Calu3 (cell line): ENCODE data around the gene SORT1. TPM values are rescaled to one million over a fixed set of nuclear protein-coding genes. Genes with fewer than 3 reads are reported as not detected.
"Not testable (repeated sequence)": the region's sequence is repeated elsewhere in the genome, so short reads cannot be mapped to it uniquely, and the experiment has no call there.

Source experiments
- Bru-seq: library from RNA; stranded (reverse); fragments of 400-500 nt; gene quantifications from one replicate; lab custom pipeline; 2021; lab: Mats Ljungman, UMichigan
- BruChase-seq, 2 experiments: library from RNA; stranded (reverse); fragments of 400-500 nt; gene quantifications; one replicate each; lab custom pipeline; 2021; lab: Mats Ljungman, UMichigan
- BruUV-seq: library from RNA; stranded (reverse); fragments of 400-500 nt; replicated peaks from 2 replicates; lab custom pipeline; 2021; lab: Mats Ljungman, UMichigan
- CTCF ChIA-PET: fragments of 300-600 bp; sonication (Branson Sonifier 250); formaldehyde crosslinking; loops from one replicate; lab custom pipeline; 2022; ENCODE audit warnings: antibody characterized with exemption; lab: Charles Lee
- DNase-seq: peaks from one replicate; pipeline ENCODE4 v3.0.0; 2022
- H3K27ac Mint-ChIP-seq: one replicate; pipeline ENCODE4 v1.8.0; 2022; ENCODE audit warnings: mixed read lengths; ENCODE audit not compliant: unreplicated experiment
- H3K27me3 Mint-ChIP-seq: one replicate; pipeline ENCODE4 v1.8.0; 2022; ENCODE audit warnings: mixed read lengths; ENCODE audit not compliant: unreplicated experiment
- H3K36me3 Mint-ChIP-seq: one replicate; pipeline ENCODE4 v1.8.0; 2022; ENCODE audit warnings: mild to moderate bottlenecking, moderate library complexity, mixed read lengths; ENCODE audit not compliant: insufficient read depth, unreplicated experiment
- H3K4me1 Mint-ChIP-seq: one replicate; pipeline ENCODE4 v1.8.0; 2022; ENCODE audit warnings: mild to moderate bottlenecking, low read depth, mixed read lengths; ENCODE audit not compliant: unreplicated experiment
- H3K4me3 Mint-ChIP-seq: one replicate; pipeline ENCODE4 v1.8.0; 2022; ENCODE audit warnings: mild to moderate bottlenecking, low read depth, moderate library complexity, mixed read lengths; ENCODE audit not compliant: unreplicated experiment
- H3K9me3 Mint-ChIP-seq: one replicate; pipeline ENCODE4 v1.8.0; 2022; ENCODE audit warnings: low read depth, mixed read lengths; ENCODE audit not compliant: unreplicated experiment
- intact Hi-C: fragments of 100-400 bp; cut with micrococcal nuclease; formaldehyde crosslinking; loops from one replicate; pipeline ENCODE4 v1.10.0; 2022; ENCODE audit not compliant: unreplicated experiment
- long read RNA-seq: library from polyadenylated mRNA; stranded (forward); transcript quantifications from one replicate; pipeline ENCODE4 v2.0.0, GENCODE V29; 2022
- total RNA-seq: library from RNA; stranded (reverse); gene quantifications from 2 replicates; pipeline ENCODE4 v1.2.3, GENCODE V29; 2022
- TF ChIP-seq, protein P1 (sequence below): fragments of 200-600 bp; IDR thresholded peaks from one replicate; pipeline ENCODE4 v1.8.0; 2022; ENCODE audit warnings: antibody characterized with exemption; ENCODE audit not compliant: unreplicated experiment

SORT1 gene
- total RNA-seq: 46.3 and 68.2 TPM in 2 replicates
- percentile 62 among the genes with signal in this experiment for Bru-seq, nascent RNA
- percentile 78 among the genes with signal in this experiment for BruChase-seq, experiment 1, labeled RNA remaining after a 6-hour chase
- BruChase-seq, experiment 2, labeled RNA remaining after a 2-hour chase: percentile 71 among the genes with signal in this experiment
- long read RNA-seq, full-length matches to known transcripts: 10 of 33 reads
- long read RNA-seq, partial matches to known transcripts: 3 of 33 reads
- long read RNA-seq, other reads (novel, unspliced or antisense): 20 of 33 reads

DNA sequence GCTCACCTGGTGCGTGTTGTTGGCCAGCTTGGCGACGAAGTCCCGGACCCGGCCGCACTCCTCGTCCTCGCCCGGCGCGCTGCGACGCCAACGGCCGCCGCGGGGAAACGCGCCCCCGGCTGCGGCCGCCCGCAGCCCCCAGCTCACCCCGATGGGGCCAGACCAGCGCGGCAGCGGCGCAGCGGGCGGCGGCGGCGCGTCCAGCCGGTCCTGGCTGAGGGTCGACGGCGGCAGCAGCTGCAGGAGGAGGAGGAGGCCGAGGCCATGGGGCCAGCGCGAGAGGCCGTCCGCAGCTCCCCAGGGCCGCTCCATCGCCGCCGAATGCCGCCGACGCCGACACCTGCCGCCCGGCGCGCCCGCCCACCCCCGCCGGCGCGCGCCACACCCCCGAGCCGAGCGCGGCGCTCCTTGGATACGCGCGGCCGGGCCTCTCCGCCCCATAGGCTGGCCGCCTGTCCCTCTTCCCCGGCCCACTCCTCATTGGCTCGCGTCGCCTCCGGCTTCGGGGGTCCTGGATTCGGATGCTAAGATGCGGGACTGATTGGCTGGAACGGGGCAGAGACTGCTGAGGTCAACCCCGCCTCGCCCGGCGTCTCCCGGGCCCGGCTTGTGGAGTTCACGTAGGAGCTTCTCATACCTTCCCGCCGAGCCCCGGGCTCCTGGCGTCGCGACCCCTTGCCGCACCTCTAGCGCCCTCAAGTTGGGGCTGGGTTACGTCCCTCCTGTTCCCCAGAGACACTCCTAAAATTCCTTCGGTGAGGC, at the start of gene SORT1:
SORT1 (minus strand) TSS at position 338 of the 762 bp plus-strand sequence; CDS start at position 312, 26 bp downstream.
- Mint-ChIP-seq H3K4me1 (peaks cover 31% of the 10 kb centered on the region), H3K9me3 (no peaks in the 10 kb centered on the region), H3K36me3 (peaks cover 19% of the 10 kb centered on the region), H3K4me3 (peak within 1 kb of the TSS; percentile 78), H3K27me3 (no peaks in the 10 kb centered on the region), H3K27ac (no peak within 1 kb of the TSS)
- intact Hi-C loops: loop anchor here (2.0 to 10.0 kb wide), 2 partner anchors 121 to 203 kb away; no protein-coding TSS in a partner anchor
- CTCF ChIA-PET: interaction anchor here (0.9 to 1.5 kb wide), 4 partner anchors 120 to 196 kb away, joined by 3 to 6 read pairs (median 4); no protein-coding TSS in a partner anchor
- TF ChIP-seq, protein P1, sequence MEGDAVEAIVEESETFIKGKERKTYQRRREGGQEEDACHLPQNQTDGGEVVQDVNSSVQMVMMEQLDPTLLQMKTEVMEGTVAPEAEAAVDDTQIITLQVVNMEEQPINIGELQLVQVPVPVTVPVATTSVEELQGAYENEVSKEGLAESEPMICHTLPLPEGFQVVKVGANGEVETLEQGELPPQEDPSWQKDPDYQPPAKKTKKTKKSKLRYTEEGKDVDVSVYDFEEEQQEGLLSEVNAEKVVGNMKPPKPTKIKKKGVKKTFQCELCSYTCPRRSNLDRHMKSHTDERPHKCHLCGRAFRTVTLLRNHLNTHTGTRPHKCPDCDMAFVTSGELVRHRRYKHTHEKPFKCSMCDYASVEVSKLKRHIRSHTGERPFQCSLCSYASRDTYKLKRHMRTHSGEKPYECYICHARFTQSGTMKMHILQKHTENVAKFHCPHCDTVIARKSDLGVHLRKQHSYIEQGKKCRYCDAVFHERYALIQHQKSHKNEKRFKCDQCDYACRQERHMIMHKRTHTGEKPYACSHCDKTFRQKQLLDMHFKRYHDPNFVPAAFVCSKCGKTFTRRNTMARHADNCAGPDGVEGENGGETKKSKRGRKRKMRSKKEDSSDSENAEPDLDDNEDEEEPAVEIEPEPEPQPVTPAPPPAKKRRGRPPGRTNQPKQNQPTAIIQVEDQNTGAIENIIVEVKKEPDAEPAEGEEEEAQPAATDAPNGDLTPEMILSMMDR: no peak
- no TSS peak for BruUV-seq
- DNase-seq: peak; percentile 85

GRCh38 chr1:109445949-109446695, 48.4 kb upstream of the SORT1 start:
- DNase-seq, H3K4me1 Mint-ChIP-seq, H3K9me3 Mint-ChIP-seq, H3K27ac Mint-ChIP-seq, intact Hi-C loops, H3K36me3 Mint-ChIP-seq, BruUV-seq, H3K4me3 Mint-ChIP-seq, CTCF ChIA-PET: not testable (repeated sequence)
- peaks cover 25% of the 10 kb centered on the region for H3K27me3 Mint-ChIP-seq

DNA sequence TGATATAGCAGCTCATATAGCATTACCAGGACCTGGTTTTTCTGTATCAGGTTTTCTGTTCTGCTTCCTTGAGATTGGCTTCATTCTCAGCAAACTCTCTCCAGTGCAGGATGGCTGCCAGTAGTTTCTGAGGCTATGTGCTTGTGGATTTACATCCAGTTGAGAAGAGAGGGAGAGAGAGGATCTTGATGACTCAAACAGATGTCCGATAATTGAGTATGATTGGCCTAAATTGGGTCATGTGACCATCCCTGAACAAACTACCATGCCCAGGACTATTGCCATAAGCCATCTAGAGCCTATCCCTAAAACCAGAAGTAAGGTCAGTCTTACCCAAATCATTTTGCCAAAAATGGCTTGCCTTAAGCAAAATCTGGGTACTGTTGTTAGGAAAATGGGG, 46.6 kb upstream of the SORT1 start:
- DNase-seq: no peak
- intact Hi-C loops: no loop called here

DNA sequence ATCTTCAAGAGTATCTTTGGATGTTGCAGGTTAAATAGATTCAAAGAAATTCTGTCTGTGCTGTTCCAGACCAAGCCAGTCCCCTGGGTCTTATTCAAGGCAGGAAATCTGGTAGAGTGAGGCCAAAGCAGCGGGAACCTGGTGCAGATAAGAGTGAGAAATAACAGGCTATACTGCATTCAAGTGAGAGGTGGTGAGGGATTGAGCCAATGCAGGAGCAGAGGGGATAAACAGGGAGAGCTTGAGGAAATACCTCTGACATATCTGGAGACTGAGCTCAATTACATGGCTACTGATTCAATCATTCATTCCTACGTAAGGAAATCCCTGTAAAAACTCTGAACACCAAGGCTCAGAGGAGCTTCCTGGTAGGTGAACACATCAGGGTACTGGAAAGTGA, 45.8 kb upstream of the SORT1 start:
- Mint-ChIP-seq H3K36me3 (no peaks in the 10 kb centered on the region), H3K4me3 (no peak overlapping the region), H3K4me1 (no peaks in the 10 kb centered on the region), H3K27me3 (peaks cover 15% of the 10 kb centered on the region), H3K27ac (no peak overlapping the region), H3K9me3 (no peaks in the 10 kb centered on the region)
- TF ChIP-seq, protein P1: no peak
- no TSS peak for BruUV-seq
- intact Hi-C loops: no loop called here
- no peak for DNase-seq
- CTCF ChIA-PET: no interaction called here

More for the DNA sequence above, 46.6 kb upstream of the SORT1 start:
- Mint-ChIP-seq H3K9me3 (no peaks in the 10 kb centered on the region), H3K4me1 (no peaks in the 10 kb centered on the region), H3K27me3 (peaks cover 15% of the 10 kb centered on the region), H3K27ac (no peak overlapping the region), H3K4me3 (no peak overlapping the region), H3K36me3 (no peaks in the 10 kb centered on the region)
- TF ChIP-seq, protein P1: no peak
- CTCF ChIA-PET: no interaction called here
- no TSS peak for BruUV-seq
